Measurements from ENCODE around the gene TSR2. TPM values are rescaled to one million over a fixed set of nuclear protein-coding genes. Genes with fewer than 3 reads are reported as not detected.

Gene TSR2
- total and polyA plus RNA-seq, 2 donors (not counting 3 experiments of a cell fraction or from before 2014, with no cell fraction given) = 12.4 to 22.8 TPM

- intact Hi-C loops (cut with micrococcal nuclease) (loop anchor here (2.0 to 5.0 kb wide), 2 partner anchors 365 to 635 kb away; no protein-coding TSS in a partner anchor), dilution Hi-C loops (cut with MboI; ENCODE audit: extremely low pct_ligation_motif_present, low sequenced_read_pairs) (no loop called here)
- no peak overlapping the region for H3K27ac ChIP-seq (ENCODE audit: insufficient read depth, low read depth, low read length)
- ChIA-PET POLR2A (no interaction called here), CTCF (no interaction called here)
- H3K4me2 ChIP-seq (ENCODE audit: insufficient read depth, low read length) = no peak overlapping the region
- TF ChIP-seq JUN (IDR thresholded peaks at IDR 0.05; ENCODE audit: borderline replicate concordance, insufficient read depth, insufficient read length, low read depth) (no peak), POLR2A (IDR thresholded peaks at IDR 0.05; ENCODE audit: low read depth, low read length) (no peak)
- no peaks in the 10 kb centered on the region for H3K36me3 ChIP-seq (ENCODE audit: control insufficient read depth in 2 of 2, extremely low read depth in 1 of 2, insufficient read depth in 2 of 2, low read length in 2 of 2)
- FAIRE-seq = no peak
- H4K20me1 ChIP-seq (replicated peaks; ENCODE audit: control insufficient read depth, extremely low read depth, insufficient read depth, low read length) = no peaks in the 10 kb centered on the region
- no peak overlapping the region for H2AFZ ChIP-seq (ENCODE audit: low read depth, low read length)
- H3K4me3 ChIP-seq (replicated peaks in 1 of 3; ENCODE audit: insufficient read depth in 1 of 3, low read depth in 1 of 3, low read length in 3 of 3) = no peak overlapping the region
- no peaks in the 10 kb centered on the region for H3K4me1 ChIP-seq (ENCODE audit: control insufficient read depth, extremely low read depth, insufficient read depth, low read length)
- no peaks in the 10 kb centered on the region for H3K79me2 ChIP-seq (ENCODE audit: control insufficient read depth, insufficient read depth, low read length)
- DNase-seq (ENCODE audit: low read depth, low spot score) = no peak
- no peak overlapping the region for H3K9ac ChIP-seq (replicated peaks; ENCODE audit: extremely low read depth, insufficient read depth, low read length)
- no peaks in the 10 kb centered on the region for H3K27me3 ChIP-seq (ENCODE audit: control insufficient read depth in 2 of 2, insufficient read depth in 2 of 2, low read length in 2 of 2)
- H3K9me1 ChIP-seq (replicated peaks; ENCODE audit: control insufficient read depth, extremely low read depth, insufficient read depth, low read length) = no peaks in the 10 kb centered on the region
- H3K9me3 ChIP-seq (replicated peaks; ENCODE audit: control insufficient read depth, insufficient read depth, low read length) = no peaks in the 10 kb centered on the region
- no TSS peak for BruUV-seq (replicated peaks)
Measured at GRCh38 chrX:54422168-54422567, 18.0 kb upstream of the TSR2 start.

- no peaks in the 10 kb centered on the region for H3K9me1 ChIP-seq (replicated peaks; ENCODE audit: control insufficient read depth, extremely low read depth, insufficient read depth, low read length)
- TF ChIP-seq POLR2A (IDR thresholded peaks at IDR 0.05; ENCODE audit: low read depth, low read length) (no peak), POLR2AphosphoS5 (IDR thresholded peaks at IDR 0.05; ENCODE audit: insufficient read depth, low read depth, low read length) (no peak), GATA2 (IDR thresholded peaks at IDR 0.05; ENCODE audit: insufficient read depth, insufficient read length, low read depth, low read length) (no peak), FOS (IDR thresholded peaks at IDR 0.05; ENCODE audit: borderline replicate concordance, insufficient read depth, low read length) (no peak)
- H3K9me3 ChIP-seq (replicated peaks; ENCODE audit: control insufficient read depth, insufficient read depth, low read length) = no peaks in the 10 kb centered on the region
- BruUV-seq (replicated peaks) = no TSS peak
- no peaks in the 10 kb centered on the region for H3K4me1 ChIP-seq (ENCODE audit: control insufficient read depth, extremely low read depth, insufficient read depth, low read length)
- H4K20me1 ChIP-seq (replicated peaks; ENCODE audit: control insufficient read depth, extremely low read depth, insufficient read depth, low read length) = no peaks in the 10 kb centered on the region
- no peak overlapping the region for H3K4me3 ChIP-seq (replicated peaks in 1 of 3; ENCODE audit: insufficient read depth in 1 of 3, low read depth in 1 of 3, low read length in 3 of 3)
- no peak overlapping the region for H3K4me2 ChIP-seq (ENCODE audit: insufficient read depth, low read length)
- CTCF ChIA-PET = interaction anchor here (1.0 kb wide), 1 partner anchor 37 kb away, joined by 4 read pairs; no protein-coding TSS in a partner anchor
- no peak overlapping the region for H2AFZ ChIP-seq (ENCODE audit: low read depth, low read length)
- dilution Hi-C loops (cut with MboI; ENCODE audit: extremely low pct_ligation_motif_present, low sequenced_read_pairs) = no loop called here
- no peaks in the 10 kb centered on the region for H3K36me3 ChIP-seq (ENCODE audit: control insufficient read depth in 2 of 2, extremely low read depth in 1 of 2, insufficient read depth in 2 of 2, low read length in 2 of 2)
- intact Hi-C loops (cut with micrococcal nuclease) = loop anchor here (2.0 to 5.0 kb wide), 2 partner anchors 364 to 633 kb away; no protein-coding TSS in a partner anchor
- H3K9ac ChIP-seq (replicated peaks; ENCODE audit: extremely low read depth, insufficient read depth, low read length) = no peak overlapping the region
- H3K27ac ChIP-seq (ENCODE audit: insufficient read depth, low read depth, low read length) = no peak overlapping the region
- H3K79me2 ChIP-seq (ENCODE audit: control insufficient read depth, insufficient read depth, low read length) = no peaks in the 10 kb centered on the region
- POLR2A ChIA-PET = no interaction called here
- H3K27me3 ChIP-seq (ENCODE audit: control insufficient read depth in 2 of 2, insufficient read depth in 2 of 2, low read length in 2 of 2) = no peaks in the 10 kb centered on the region
- DNase-seq (ENCODE audit: low read depth, low spot score) = peak; percentile 1
- peak; percentile 82 for FAIRE-seq
Measured at GRCh38 chrX:54423161-54423888, 16.9 kb upstream of the TSR2 start.

Measured in endothelial cell of umbilical vein (primary cell).